GM12872 (cell line): Measurements from ENCODE around the gene EVC2.

ENCODE experiments used
- TF ChIP-seq, protein P1 (sequence below): IDR thresholded peaks from 3 replicates; pipeline ENCODE4 v1.5.1; 2011; ENCODE audit warnings: low read depth, mild to moderate bottlenecking, low read length, moderate library complexity; ENCODE audit not compliant: insufficient read depth

Gene EVC2

GRCh38 chr4:5568336-5568735 is 140.0 kb downstream of the EVC2 start:
- TF ChIP-seq, protein P1, sequence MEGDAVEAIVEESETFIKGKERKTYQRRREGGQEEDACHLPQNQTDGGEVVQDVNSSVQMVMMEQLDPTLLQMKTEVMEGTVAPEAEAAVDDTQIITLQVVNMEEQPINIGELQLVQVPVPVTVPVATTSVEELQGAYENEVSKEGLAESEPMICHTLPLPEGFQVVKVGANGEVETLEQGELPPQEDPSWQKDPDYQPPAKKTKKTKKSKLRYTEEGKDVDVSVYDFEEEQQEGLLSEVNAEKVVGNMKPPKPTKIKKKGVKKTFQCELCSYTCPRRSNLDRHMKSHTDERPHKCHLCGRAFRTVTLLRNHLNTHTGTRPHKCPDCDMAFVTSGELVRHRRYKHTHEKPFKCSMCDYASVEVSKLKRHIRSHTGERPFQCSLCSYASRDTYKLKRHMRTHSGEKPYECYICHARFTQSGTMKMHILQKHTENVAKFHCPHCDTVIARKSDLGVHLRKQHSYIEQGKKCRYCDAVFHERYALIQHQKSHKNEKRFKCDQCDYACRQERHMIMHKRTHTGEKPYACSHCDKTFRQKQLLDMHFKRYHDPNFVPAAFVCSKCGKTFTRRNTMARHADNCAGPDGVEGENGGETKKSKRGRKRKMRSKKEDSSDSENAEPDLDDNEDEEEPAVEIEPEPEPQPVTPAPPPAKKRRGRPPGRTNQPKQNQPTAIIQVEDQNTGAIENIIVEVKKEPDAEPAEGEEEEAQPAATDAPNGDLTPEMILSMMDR = no peak

- TF ChIP-seq, protein P1 = no peak
Observed at GRCh38 chr4:5566991-5567390, 141.4 kb downstream of the EVC2 start.

DNA sequence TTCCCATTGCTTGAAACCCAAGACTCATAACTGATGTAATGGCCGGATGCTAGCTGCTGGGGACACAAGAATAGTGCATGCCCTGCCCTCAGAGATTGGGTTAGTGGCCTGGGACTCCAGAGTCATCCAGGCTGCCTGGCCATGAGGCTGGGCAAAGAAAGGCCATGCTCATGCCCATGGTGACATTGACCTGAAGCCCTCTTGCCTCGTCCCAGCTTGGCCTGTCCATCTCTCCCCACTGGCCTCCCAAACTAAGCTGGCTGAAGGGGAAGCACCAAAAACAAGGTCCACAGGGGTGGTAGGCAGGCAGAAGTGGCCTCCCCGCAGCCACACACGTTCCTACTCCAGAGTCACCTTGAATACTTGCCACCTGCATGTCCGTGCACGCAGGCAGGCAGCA is 141.8 kb downstream of the EVC2 start:
- TF ChIP-seq, protein P1 = no peak

- TF ChIP-seq, protein P1 = no peak
Observed at GRCh38 chr4:5563856-5564255, 144.5 kb downstream of the EVC2 start.

- TF ChIP-seq, protein P1 = no peak
Observed at GRCh38 chr4:5562476-5562875, 145.9 kb downstream of the EVC2 start.

DNA sequence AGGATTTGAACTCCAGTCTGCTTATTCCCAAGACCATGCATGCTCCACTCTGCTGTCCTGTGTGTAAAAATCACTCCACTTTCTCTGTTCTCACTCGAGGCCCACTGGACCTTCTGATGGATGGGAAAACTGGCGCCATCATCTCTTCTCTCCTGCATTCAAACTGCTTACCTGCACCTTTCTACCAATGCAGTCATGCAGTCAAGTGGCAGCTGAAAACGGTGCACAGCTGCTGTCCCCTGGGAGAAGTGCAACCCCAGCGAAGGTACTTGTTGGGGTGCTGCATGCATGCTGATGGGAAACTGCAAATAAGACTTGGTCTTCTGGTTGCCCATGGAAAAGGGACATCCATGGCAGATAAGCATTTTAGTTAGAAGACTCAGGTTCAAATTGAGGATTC is 147.1 kb downstream of the EVC2 start:
- TF ChIP-seq, protein P1 = no peak

- TF ChIP-seq, protein P1 = no peak
Observed at GRCh38 chr4:5558502-5558901, 149.9 kb downstream of the EVC2 start.

- TF ChIP-seq, protein P1 = no peak
Observed at GRCh38 chr4:5554376-5554775, 154.0 kb downstream of the EVC2 start.
